Endothelial cell of umbilical vein (primary cell): Measurements from ENCODE around the gene SPSB1. TPM values are rescaled to one million over a fixed set of nuclear protein-coding genes. Genes with fewer than 3 reads are reported as not detected.
A peak's percentile ranks its signal among the peaks of the same experiment; 100 is the strongest.

Experiments used
- BruUV-seq: library from RNA; stranded (reverse); fragments of 400-500 nt; replicated peaks from 2 replicates; lab custom pipeline; 2021; lab: Mats Ljungman, UMichigan
- CTCF ChIA-PET: fragments of 300-600, 350-600 bp; sonication (Branson Sonifier 250); formaldehyde crosslinking; loops from one replicate; lab custom pipeline; 2021; ENCODE audit warnings: antibody characterized with exemption, inconsistent platforms; lab: Charles Lee
- POLR2A ChIA-PET: fragments of 300-600, 350-600 bp; sonication (Branson Sonifier 250); formaldehyde crosslinking; loops from one replicate; lab custom pipeline; 2021; ENCODE audit warnings: antibody characterized with exemption, inconsistent platforms; lab: Charles Lee
- DNase-seq: peaks from one replicate; pipeline ENCODE4 v3.0.0-alpha.2; 2011; ENCODE audit warnings: low read depth, low spot score
- FAIRE-seq: peaks from 2 replicates; lab custom pipeline; 2011; peaks lifted over from hg19 to GRCh38; lab: Jason Lieb, UNC
- H2AFZ ChIP-seq: 2 replicates; pipeline ENCODE4 v1.6.0; 2012; ENCODE audit warnings: low read depth, low read length, control low read depth, inconsistent platforms
- H3K27ac ChIP-seq: 2 replicates; pipeline ENCODE4 v1.5.1; 2011; ENCODE audit warnings: low read depth, mild to moderate bottlenecking, control low read depth, low read length, moderate library complexity; ENCODE audit not compliant: insufficient read depth
- H3K27me3 ChIP-seq, 2 experiments: 2 replicates each; pipeline versions ENCODE4 v1.6.0 to v1.6.1; 2011; ENCODE audit warnings: low read length in 2 of 2, mixed read lengths in 1 of 2; ENCODE audit not compliant: control insufficient read depth in 2 of 2, insufficient read depth in 2 of 2
- H3K36me3 ChIP-seq, 2 experiments: 2 replicates in 1 of 2; 3 replicates in 1 of 2; pipeline ENCODE4 v1.5.1; 2011; ENCODE audit warnings: low read length in 2 of 2, mild to moderate bottlenecking in 1 of 2, moderate library complexity in 1 of 2; ENCODE audit not compliant: control insufficient read depth in 2 of 2, insufficient read depth in 2 of 2; ENCODE audit errors: extremely low read depth in 1 of 2
- H3K4me1 ChIP-seq: 3 replicates; pipeline ENCODE4 v1.5.1; 2011; ENCODE audit warnings: mild to moderate bottlenecking, low read length; ENCODE audit not compliant: control insufficient read depth, insufficient read depth; ENCODE audit errors: extremely low read depth
- H3K4me2 ChIP-seq: 2 replicates; pipeline ENCODE4 v1.6.1; 2011; ENCODE audit warnings: low read length, control low read depth, mixed read lengths; ENCODE audit not compliant: insufficient read depth
- H3K4me3 ChIP-seq, 3 experiments: fragments of 200-600 bp in 1 of 3; sonication (generic), shearing (Covaris generic) in 1 of 3; replicated peaks in 1 of 3; 2 replicates each; pipeline ENCODE4 v1.5.1; 2011 to 2016; ENCODE audit warnings: control low read depth in 3 of 3, low read length in 3 of 3, mild to moderate bottlenecking in 2 of 3, inconsistent platforms in 1 of 3, low read depth in 1 of 3, moderate library complexity in 1 of 3; ENCODE audit not compliant: insufficient read depth in 1 of 3
- H3K79me2 ChIP-seq: 2 replicates; pipeline ENCODE4 v1.6.0; 2012; ENCODE audit warnings: low read length, inconsistent platforms; ENCODE audit not compliant: control insufficient read depth, insufficient read depth
- H3K9ac ChIP-seq: replicated peaks from 2 replicates; pipeline ENCODE3; 2011; ENCODE audit warnings: low read length, control low read depth; ENCODE audit not compliant: insufficient read depth; ENCODE audit errors: extremely low read depth
- H3K9me1 ChIP-seq: replicated peaks from 3 replicates; pipeline ENCODE4 v1.6.0; 2011; ENCODE audit warnings: mild to moderate bottlenecking, low read length; ENCODE audit not compliant: control insufficient read depth, insufficient read depth; ENCODE audit errors: extremely low read depth
- H3K9me3 ChIP-seq: replicated peaks from 2 replicates; pipeline ENCODE4 v1.5.1; 2012; ENCODE audit warnings: low read length, inconsistent platforms; ENCODE audit not compliant: control insufficient read depth, insufficient read depth
- H4K20me1 ChIP-seq: replicated peaks from 2 replicates; pipeline ENCODE3; 2011; ENCODE audit warnings: mild to moderate bottlenecking, low read length; ENCODE audit not compliant: control insufficient read depth, insufficient read depth; ENCODE audit errors: extremely low read depth
- EZH2 ChIP-seq: IDR thresholded peaks from 2 replicates; pipeline ENCODE4 v1.6.1; 2012; ENCODE audit warnings: borderline replicate concordance, low read depth, mild to moderate bottlenecking, moderate library complexity, low read length, inconsistent platforms; ENCODE audit not compliant: severe bottlenecking
- FOS ChIP-seq: IDR thresholded peaks from 2 replicates; pipeline ENCODE4 v1.6.1; 2011; ENCODE audit warnings: mild to moderate bottlenecking, low read length, moderate library complexity, borderline replicate concordance; ENCODE audit not compliant: insufficient read depth
- JUN ChIP-seq: IDR thresholded peaks from 2 replicates; pipeline ENCODE4 v1.6.1; 2011; ENCODE audit warnings: borderline replicate concordance, low read depth; ENCODE audit not compliant: insufficient read length, insufficient read depth
- MYC ChIP-seq: IDR thresholded peaks from one replicate; pipeline ENCODE4 v1.6.1; 2011; ENCODE audit warnings: mild to moderate bottlenecking, low read depth, low read length
- POLR2A ChIP-seq: IDR thresholded peaks from 2 replicates; pipeline ENCODE4 v1.6.1; 2012; ENCODE audit warnings: low read depth, mild to moderate bottlenecking, control low read depth, low read length
- POLR2AphosphoS5 ChIP-seq: IDR thresholded peaks from 2 replicates; pipeline ENCODE4 v1.6.1; 2012; ENCODE audit warnings: low read depth, mild to moderate bottlenecking, control low read depth, low read length, moderate library complexity; ENCODE audit not compliant: insufficient read depth
- dilution Hi-C: fragments of 300-500 bp; cut with MboI; formaldehyde crosslinking; loops from one replicate; pipeline ENCODE4 v1.15.0; 2019; ENCODE audit warnings: low sequenced_read_pairs; ENCODE audit not compliant: extremely low pct_ligation_motif_present
- intact Hi-C: fragments of 100-400 bp; cut with micrococcal nuclease; formaldehyde crosslinking; loops from one replicate; pipeline ENCODE4 v1.10.0; 2022
- polyA plus RNA-seq, 4 experiments: library from polyadenylated mRNA; depleted of rRNA in 3 of 4; stranded (reverse) in 3 of 4; unstranded in 1 of 4; fragments of >200 nt; gene quantifications; 2 replicates each; pipeline versions ENCODE4 v1.2.1 to v1.2.3, GENCODE V29; 2011 to 2012; ENCODE audit warnings: missing spikeins in 1 of 4
- total RNA-seq: library from RNA; stranded (reverse); gene quantifications from 2 replicates; pipeline ENCODE4 v1.2.3, GENCODE V29; 2021
- TF ChIP-seq, protein P1 (sequence below): IDR thresholded peaks from 2 replicates; pipeline ENCODE4 v1.6.1; 2011; ENCODE audit not compliant: insufficient read depth, insufficient read length
- TF ChIP-seq, protein P2 (sequence below), 2 donors: IDR thresholded peaks; 1 replicate in 1 of 2; 2 replicates in 1 of 2; pipeline ENCODE4 v1.5.1; 2011; ENCODE audit warnings: low read length in 2 of 2, mild to moderate bottlenecking in 2 of 2, moderate library complexity in 2 of 2, control low read depth in 1 of 2, inconsistent platforms in 1 of 2, low read depth in 1 of 2; ENCODE audit not compliant: insufficient read depth in 1 of 2; ENCODE audit errors: extremely low read depth in 1 of 2

Gene SPSB1
- total and polyA plus RNA-seq, 2 donors (not counting 3 experiments of a cell fraction or from before 2014, with no cell fraction given): 41.9 to 61.2 TPM

DNA sequence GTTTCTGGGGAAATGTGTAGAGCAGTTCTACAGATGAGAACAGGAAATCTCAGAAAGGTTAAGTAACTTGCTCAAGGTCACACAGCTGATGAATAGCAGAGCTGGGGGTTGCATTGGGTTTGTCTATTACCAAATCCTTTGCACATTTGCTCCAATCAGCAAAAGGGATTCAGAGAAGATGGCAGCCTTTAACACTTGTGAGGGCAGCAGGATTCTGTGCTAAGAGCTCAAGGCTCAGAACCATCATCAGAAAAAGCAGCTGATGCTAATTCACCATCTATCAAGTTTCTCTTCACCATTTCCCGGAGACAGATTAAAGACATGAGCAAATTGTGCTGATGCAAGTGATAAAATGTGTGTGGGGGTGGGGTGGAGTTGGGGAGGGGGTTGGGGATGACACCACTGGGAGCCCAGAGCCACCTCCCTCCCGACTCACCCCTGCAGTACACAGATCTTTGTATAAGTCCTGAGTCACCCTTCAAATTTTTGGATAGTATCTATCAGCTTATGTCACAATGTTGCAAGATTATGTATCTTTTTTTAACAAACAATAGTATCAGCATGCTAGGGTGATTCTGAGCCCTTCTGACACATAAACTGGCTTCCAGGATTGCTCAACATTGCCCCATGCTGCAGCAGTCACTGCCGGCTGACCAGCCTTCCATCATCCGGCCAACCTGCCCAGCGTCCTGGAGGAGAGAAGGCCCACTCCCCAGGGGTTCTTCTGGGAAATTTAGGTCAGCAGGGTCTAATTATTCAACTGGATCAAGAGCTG is 2.8 kb upstream of the SPSB1 start:
- TF ChIP-seq FOS (no peak), POLR2A (no peak), POLR2AphosphoS5 (no peak), MYC (no peak), EZH2 (no peak), JUN (no peak)
- TF ChIP-seq, protein P1, sequence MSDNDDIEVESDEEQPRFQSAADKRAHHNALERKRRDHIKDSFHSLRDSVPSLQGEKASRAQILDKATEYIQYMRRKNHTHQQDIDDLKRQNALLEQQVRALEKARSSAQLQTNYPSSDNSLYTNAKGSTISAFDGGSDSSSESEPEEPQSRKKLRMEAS: no peak
- TF ChIP-seq, protein P2, sequence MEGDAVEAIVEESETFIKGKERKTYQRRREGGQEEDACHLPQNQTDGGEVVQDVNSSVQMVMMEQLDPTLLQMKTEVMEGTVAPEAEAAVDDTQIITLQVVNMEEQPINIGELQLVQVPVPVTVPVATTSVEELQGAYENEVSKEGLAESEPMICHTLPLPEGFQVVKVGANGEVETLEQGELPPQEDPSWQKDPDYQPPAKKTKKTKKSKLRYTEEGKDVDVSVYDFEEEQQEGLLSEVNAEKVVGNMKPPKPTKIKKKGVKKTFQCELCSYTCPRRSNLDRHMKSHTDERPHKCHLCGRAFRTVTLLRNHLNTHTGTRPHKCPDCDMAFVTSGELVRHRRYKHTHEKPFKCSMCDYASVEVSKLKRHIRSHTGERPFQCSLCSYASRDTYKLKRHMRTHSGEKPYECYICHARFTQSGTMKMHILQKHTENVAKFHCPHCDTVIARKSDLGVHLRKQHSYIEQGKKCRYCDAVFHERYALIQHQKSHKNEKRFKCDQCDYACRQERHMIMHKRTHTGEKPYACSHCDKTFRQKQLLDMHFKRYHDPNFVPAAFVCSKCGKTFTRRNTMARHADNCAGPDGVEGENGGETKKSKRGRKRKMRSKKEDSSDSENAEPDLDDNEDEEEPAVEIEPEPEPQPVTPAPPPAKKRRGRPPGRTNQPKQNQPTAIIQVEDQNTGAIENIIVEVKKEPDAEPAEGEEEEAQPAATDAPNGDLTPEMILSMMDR (IDR thresholded peaks at IDR 0.05; ENCODE audit: extremely low read depth in 1 of 2, insufficient read depth in 1 of 2, low read depth in 1 of 2, low read length in 2 of 2): no peak
- Histone ChIP-seq H3K9ac (no peak overlapping the region), H3K79me2 (peaks cover 14% of the 10 kb centered on the region), H2AFZ (no peak overlapping the region), H3K27me3 (no peaks in the 10 kb centered on the region), H3K9me1 (no peaks in the 10 kb centered on the region), H3K4me3 (no peak overlapping the region), H4K20me1 (no peaks in the 10 kb centered on the region), H3K4me2 (no peak overlapping the region), H3K27ac (no peak overlapping the region), H3K36me3 (no peaks in the 10 kb centered on the region), H3K4me1 (peaks cover 14% of the 10 kb centered on the region), H3K9me3 (no peaks in the 10 kb centered on the region)
- intact Hi-C loops (loop anchor here (1.0 to 5.0 kb wide), 6 partner anchors 23 to 283 kb away; no protein-coding TSS in a partner anchor), dilution Hi-C loops (no loop called here)
- DNase-seq: no peak
- ChIA-PET POLR2A (interaction anchor here (0.6 kb wide), 1 partner anchor 34 kb away, joined by 4 read pairs; no protein-coding TSS in a partner anchor), CTCF (interaction anchor here (0.6 to 6.2 kb wide), 29 partner anchors 8 to 298 kb away, joined by 3 to 317 read pairs (median 6); partner anchors contain the start of gene TMEM201)
- peak; percentile 33 for FAIRE-seq
- BruUV-seq: no TSS peak
